Brain microvascular endothelial cell (primary cell): Measurements from ENCODE around the gene REC8.

Experiments used
- DNase-seq: peaks from one replicate; pipeline ENCODE4 v3.0.0-alpha.2; 2020
- H3K27ac ChIP-seq: fragments of 250-450 bp; sonication (Bioruptor Pico); 2 replicates; pipeline ENCODE4 v1.5.1; 2020; ENCODE audit warnings: mild to moderate bottlenecking, moderate library complexity
- H3K27me3 ChIP-seq: fragments of 250-450 bp; sonication (Bioruptor Pico); replicated peaks from 2 replicates; pipeline ENCODE4 v1.5.1; 2020; ENCODE audit warnings: mild to moderate bottlenecking
- H3K36me3 ChIP-seq: fragments of 250-450 bp; sonication (Bioruptor Pico); replicated peaks from 2 replicates; pipeline ENCODE4 v1.5.1; 2020; ENCODE audit warnings: mild to moderate bottlenecking
- H3K4me3 ChIP-seq: 2 replicates; pipeline ENCODE4 v1.5.1; 2011; ENCODE audit warnings: low read depth, mild to moderate bottlenecking, control low read depth, low read length, moderate library complexity
- in situ Hi-C: cut with HindIII; loops from 2 replicates; pipeline ENCODE4 v1.10.0; 2017; ENCODE audit warnings: low sequenced_read_pairs, low pct_ligation_motif_present
- TF ChIP-seq, protein P1 (sequence below): IDR thresholded peaks from 2 replicates; pipeline ENCODE4 v1.5.1; 2011; ENCODE audit warnings: low read depth, mild to moderate bottlenecking, moderate library complexity, low read length, control low read depth, inconsistent platforms; ENCODE audit errors: missing control alignments

REC8 gene

DNA sequence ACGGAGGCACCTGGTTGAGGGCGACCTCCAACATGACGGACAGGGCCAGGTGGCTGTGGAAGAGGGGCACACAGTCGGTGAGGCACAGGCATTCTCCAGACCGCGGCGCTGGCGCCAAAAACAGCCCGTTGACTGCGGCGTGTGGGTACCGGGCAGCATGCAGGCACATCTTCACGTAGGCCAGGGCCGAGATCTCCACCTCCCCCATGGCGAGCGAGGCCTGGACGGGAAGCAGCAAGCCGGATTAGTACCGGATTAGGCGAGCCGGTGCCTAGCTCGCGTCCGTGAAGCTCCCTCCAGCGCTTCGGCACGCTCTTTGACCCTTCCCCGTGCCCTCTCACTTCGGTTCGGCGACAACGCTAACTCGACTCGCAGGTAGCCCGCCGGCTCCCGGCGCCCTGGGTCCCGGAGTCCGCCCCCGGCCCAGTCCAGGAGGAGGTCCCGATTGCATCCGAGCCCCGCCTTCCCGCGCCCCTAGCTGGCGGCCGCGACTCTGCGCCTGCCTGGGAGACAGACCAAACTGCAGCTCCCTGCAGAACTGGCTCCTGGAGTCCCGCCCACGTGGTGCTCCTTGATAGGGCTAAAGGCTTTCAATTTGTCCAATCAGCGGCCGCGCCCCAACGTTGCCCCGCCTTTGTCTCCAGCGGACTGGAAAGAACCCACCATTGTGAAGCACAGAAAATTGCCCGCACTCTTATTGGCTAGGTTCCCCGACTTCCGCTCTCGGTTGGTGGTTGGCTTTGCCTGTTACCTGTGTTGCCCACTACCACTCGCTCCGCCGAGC, 30.6 kb upstream of the REC8 start, which contains the start of gene EMC9:
TSS of gene EMC9 (minus strand) at position 495 of the 784 bp plus-strand sequence. CDS start at position 208, 287 bp downstream.
- in situ Hi-C loops = no loop called here
- peak within 1 kb of the TSS; percentile 66 for H3K27ac ChIP-seq
- no peaks in the 10 kb centered on the region for H3K27me3 ChIP-seq
- DNase-seq = peak; percentile 100
- H3K36me3 ChIP-seq = peaks cover 16% of the 10 kb centered on the region
- TF ChIP-seq, protein P1, sequence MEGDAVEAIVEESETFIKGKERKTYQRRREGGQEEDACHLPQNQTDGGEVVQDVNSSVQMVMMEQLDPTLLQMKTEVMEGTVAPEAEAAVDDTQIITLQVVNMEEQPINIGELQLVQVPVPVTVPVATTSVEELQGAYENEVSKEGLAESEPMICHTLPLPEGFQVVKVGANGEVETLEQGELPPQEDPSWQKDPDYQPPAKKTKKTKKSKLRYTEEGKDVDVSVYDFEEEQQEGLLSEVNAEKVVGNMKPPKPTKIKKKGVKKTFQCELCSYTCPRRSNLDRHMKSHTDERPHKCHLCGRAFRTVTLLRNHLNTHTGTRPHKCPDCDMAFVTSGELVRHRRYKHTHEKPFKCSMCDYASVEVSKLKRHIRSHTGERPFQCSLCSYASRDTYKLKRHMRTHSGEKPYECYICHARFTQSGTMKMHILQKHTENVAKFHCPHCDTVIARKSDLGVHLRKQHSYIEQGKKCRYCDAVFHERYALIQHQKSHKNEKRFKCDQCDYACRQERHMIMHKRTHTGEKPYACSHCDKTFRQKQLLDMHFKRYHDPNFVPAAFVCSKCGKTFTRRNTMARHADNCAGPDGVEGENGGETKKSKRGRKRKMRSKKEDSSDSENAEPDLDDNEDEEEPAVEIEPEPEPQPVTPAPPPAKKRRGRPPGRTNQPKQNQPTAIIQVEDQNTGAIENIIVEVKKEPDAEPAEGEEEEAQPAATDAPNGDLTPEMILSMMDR = peak; percentile 65
- H3K4me3 ChIP-seq = peak within 1 kb of the TSS; percentile 93

DNA sequence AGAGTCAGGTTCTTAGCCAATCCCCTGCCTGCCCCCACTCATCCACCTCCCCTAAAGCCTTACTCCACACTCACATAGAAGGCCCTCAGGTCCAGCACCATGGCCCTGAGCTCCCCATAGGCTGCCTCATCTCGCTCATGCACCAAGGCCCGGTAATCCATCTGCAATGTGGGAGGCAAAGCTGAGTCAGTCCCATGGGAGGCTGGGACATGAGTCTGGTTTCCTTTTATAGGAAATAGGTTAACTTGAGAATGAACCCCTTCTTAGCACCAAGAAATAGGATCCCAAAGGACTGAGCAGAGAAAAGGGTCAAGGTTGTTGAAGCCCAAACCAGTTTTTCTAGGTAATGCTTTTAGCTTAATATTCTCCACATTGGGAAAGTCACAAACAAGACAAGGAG, 28.4 kb upstream of the REC8 start:
- Histone ChIP-seq H3K4me3 (no peak overlapping the region), H3K27me3 (no peaks in the 10 kb centered on the region), H3K27ac (no peak overlapping the region), H3K36me3 (peaks cover 7% of the 10 kb centered on the region)
- TF ChIP-seq, protein P1 = no peak
- peak; percentile 68 for DNase-seq
- in situ Hi-C loops = no loop called here

DNA sequence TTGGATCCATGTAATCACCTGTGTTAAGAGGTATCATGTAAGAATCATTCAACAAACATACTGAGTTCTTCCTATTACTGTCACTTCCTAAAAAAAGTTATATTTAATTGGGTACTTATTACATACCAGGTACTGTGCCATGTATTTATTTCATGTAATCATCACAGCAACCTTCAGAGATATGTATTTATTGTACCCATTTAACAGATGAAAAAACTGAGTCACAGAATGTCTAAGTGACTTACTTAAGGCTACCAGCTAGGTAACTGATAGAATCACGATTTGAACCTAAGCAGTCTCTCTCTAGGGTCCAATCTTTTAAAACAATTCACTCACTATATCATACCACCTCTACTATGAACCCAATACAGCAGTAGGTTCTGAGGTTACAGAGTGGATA, 27.4 kb upstream of the REC8 start:
- no peaks in the 10 kb centered on the region for H3K27me3 ChIP-seq
- no peak overlapping the region for H3K4me3 ChIP-seq
- in situ Hi-C loops = no loop called here
- DNase-seq = no peak
- H3K36me3 ChIP-seq = peaks cover 8% of the 10 kb centered on the region
- H3K27ac ChIP-seq = no peak overlapping the region
- TF ChIP-seq, protein P1 = no peak

DNA sequence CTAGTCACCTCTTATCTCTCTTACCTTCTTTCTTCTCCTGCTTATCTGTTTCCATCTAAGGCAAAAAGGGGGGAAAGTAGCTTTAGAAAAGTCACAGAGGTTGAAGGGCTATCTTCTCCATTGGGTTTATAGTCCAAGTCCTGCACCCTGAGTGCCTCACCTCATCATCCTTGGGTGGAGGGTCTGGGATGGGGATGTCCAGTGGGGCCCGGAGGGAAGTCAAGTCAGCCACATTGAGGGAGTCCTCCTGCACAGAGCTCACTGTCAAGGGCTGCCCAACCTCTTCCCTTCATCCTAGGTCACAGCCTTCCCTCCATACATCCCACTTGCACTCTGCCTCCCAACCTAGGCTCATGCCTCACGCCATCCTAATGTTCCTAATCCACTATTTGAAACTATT, 26.7 kb upstream of the REC8 start:
- no peak overlapping the region for H3K27ac ChIP-seq

DNA sequence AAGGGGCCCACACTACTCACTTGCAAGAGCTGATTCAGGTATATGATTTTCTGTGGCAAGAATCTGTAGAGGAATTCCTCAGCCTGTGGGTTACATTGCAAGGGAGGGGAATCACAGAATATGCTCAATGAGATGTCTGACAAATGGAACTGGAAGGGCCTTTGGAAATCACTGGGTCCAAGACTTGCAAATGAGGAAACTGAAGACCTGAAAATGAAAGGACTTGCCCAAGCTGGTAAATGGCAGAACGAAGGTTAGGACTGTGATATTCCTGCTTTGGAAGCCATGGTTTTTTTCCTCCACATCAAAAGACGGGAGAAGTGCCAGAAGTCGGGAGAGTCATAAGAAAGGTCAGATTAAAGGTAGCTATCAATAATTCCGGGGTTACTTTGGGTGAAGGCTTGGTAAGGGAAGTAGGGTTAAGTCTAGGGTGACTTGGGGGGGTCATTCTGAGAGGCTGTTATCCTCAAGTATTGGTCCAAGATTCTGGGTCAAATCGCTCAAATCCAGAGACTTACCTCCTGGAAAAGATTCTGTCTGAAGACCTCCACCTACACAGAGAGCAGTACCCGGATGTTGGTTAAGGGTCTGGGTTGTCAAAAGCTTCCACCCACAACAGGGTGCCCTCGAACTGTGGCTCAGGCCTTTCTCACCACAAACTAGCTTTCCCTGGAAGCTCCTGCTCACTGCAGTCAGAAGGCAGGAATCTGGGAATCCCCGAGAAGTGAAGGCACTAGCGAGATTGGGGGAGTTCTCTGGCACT, 26.0 kb upstream of the REC8 start:
- Histone ChIP-seq H3K4me3 (peak overlapping the region; percentile 91), H3K27me3 (no peaks in the 10 kb centered on the region), H3K36me3 (peaks cover 20% of the 10 kb centered on the region), H3K27ac (peak overlapping the region; percentile 82)
- TF ChIP-seq, protein P1 = no peak
- in situ Hi-C loops = no loop called here
- DNase-seq = no peak

More for the DNA sequence above, 26.7 kb upstream of the REC8 start:
- H3K4me3 ChIP-seq = no peak overlapping the region
- no peaks in the 10 kb centered on the region for H3K27me3 ChIP-seq
- in situ Hi-C loops = no loop called here
- TF ChIP-seq, protein P1 = no peak
- peaks cover 15% of the 10 kb centered on the region for H3K36me3 ChIP-seq
- no peak for DNase-seq
